Thyroid gland (tissue), 4 donors: ENCODE data around the gene NACA2.

Experiments
- CTCF ChIP-seq, 6 experiments: fragments of 200-600 bp in 3 of 6; fragments of 450-650 bp in 3 of 6; sonication (generic) in 3 of 6; IDR thresholded peaks; one replicate each; pipeline ENCODE4 v1.5.1; 2016 to 2019; ENCODE audit warnings: antibody characterized with exemption in 6 of 6, mild to moderate bottlenecking in 2 of 6, inconsistent platforms in 1 of 6, moderate library complexity in 1 of 6
- POLR2A ChIP-seq, 2 donors: fragments of 450-650 bp; IDR thresholded peaks; one replicate each; pipeline ENCODE4 v1.6.1; 2017; ENCODE audit warnings: antibody characterized with exemption in 2 of 2, mild to moderate bottlenecking in 2 of 2, moderate library complexity in 1 of 2

- TF ChIP-seq POLR2A (IDR thresholded peaks at IDR 0.05) (no peak), CTCF (IDR thresholded peaks at IDR 0.05) (no peak)
Observed at GRCh38 chr17:61579347-61579746, 11.7 kb downstream of the NACA2 start.
